T follicular helper cell (primary cell): ENCODE measurements around the gene LYRM2.

Experiments
- DNase-seq: peaks from one replicate; pipeline ENCODE4 v3.0.0-alpha.2; 2020; ENCODE audit warnings: low read depth

LYRM2 gene

DNA sequence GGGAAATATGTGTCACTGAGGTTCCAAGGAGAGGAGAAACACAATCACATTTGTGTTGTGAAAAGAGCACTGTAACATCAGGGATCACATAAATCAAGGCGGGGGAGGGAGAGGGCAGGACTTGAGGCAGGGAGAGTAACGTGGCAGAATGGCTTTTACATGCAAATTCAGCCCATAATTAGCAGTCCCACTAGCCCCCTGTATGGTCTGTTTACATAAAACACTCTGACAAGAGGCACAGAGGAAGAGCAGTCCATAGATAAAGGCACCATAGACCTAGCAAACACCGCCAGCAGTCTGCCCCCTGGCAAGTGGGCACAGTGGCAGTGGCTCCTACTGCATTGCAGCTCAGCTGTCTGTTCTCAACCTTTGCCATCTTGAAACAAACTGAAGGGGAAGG is 82.7 kb downstream of the LYRM2 start:
- DNase-seq = no peak

DNA sequence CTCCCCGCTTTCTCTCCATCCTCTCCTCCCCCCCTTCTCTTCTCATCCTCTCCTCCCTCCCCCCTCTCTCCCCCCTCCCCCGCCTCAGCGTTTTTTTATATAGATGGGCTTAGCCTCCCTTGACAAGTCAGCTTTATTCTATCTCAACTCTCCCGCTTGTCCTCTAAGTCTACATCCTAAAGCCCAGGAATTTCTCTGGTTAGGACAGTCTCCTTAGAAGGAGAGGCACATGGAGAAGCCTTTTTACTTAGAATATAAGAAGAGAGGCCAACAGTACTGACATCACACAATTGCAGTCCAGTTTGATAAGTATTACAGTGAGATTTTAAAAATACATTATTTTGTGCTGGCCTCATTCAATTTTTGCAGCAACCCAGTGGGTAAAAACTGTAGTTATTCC is 83.5 kb downstream of the LYRM2 start:
- DNase-seq = no peak

GRCh38 chr6:89554106-89554505 is 84.4 kb downstream of the LYRM2 start:
- no peak for DNase-seq

- no peak for DNase-seq
These were observed 85.1 kb downstream of the LYRM2 start for GRCh38 chr6:89553431-89553830.

- DNase-seq = no peak
These were observed 91.3 kb downstream of the LYRM2 start for GRCh38 chr6:89547281-89547680.

- DNase-seq = no peak
These were observed 95.7 kb downstream of the LYRM2 start for GRCh38 chr6:89542866-89543265.

DNA sequence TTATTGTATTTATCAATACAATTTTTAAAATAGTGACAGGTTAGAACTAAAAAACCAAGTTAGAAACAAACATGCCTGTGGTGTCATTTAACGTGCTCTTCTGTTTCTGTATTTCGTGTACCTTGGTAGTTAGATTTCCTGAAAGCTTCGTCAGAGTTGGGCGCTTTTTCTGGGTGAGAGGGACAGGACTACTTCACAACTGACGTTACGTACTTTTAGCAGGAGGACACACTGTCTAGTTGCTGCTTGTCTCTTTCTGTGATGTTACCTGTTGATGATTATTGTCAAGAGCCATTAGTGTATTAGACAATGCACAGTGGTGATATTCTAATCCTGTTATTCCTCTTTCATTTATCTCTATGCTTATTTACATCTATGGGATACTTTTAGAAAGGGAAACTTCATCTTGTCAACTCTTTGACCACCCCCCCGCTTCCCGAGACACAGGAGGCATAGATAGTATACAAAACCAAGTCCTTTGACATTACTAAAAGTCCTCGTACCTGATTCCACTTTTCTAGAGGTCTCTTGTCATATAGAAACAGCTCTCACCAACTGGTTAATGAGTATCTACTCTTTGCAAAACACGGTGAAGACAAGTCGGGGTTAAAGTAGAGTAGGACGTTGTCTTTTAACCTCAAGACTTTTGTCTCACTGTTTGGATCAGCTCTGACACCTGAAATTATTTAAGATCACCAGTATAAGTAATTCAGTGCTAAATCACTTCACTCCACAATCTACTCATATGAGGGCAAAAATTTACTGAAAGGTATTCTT is 96.3 kb downstream of the LYRM2 start:
- DNase-seq = no peak

GRCh38 chr6:89539779-89540178 is 98.8 kb downstream of the LYRM2 start:
- no peak for DNase-seq

DNA sequence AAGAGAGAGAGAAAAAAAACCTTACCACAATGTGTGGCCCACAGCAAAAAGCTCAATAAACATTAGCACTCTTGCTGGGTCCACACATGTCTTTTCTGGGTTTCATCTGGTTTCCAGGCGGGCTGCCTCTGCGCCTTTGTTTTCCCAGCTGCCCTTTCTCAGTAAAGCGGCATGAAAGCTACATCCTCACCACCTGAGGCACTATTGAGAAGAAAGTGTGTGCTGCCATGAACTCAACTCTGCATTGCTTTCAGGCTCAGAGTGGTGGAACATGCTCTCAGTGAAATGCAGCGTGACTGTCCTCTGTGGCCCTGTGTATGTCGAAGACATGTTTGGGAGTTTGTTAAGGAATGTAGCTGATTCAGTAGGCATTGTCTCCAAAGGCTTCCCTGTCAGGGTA is 102.3 kb downstream of the LYRM2 start:
- DNase-seq = no peak

- no peak for DNase-seq
These were observed 107.6 kb downstream of the LYRM2 start for GRCh38 chr6:89530982-89531381.

DNA sequence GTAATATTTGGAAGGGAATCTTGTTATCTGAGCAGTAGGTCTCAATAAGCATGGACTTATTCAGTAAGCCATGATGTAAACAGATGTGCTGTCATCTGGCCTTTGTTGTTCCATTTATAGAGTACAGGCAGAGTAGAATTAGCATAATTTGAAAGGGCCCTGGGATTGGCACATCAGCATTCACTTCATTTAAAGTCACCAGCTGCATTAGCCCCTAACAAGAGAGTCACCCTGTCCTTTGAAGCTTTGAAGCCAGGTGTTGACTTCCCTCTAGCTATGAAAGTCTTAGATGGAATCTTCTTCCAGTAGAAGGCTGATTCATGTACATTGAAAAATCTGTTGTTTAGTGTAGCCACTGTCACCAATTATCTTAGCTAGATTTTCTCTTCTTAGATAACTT is 109.7 kb downstream of the LYRM2 start:
- no peak for DNase-seq

DNA sequence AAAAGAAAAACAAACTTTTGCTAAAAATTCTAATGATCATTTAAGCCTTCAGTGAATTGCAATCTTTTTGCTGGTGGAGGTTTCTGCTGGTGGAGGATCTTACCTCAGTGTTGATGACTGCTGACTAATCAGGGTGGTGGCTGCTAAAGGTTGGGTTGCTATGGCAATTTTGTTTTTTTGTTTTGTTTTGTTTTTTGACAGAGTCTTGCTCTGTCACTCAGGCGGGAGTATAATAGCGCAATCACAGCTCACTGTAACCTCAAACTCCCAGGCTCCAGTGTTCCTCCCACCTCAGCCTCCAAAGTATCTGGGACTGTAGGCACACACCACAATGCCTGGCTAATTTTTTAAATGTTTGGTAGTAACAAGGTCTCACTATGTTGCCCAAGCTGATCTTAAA is 110.9 kb downstream of the LYRM2 start:
- no peak for DNase-seq

- DNase-seq = no peak
These were observed 112.0 kb downstream of the LYRM2 start for GRCh38 chr6:89526563-89526869.

- DNase-seq = no peak
These were observed 112.6 kb downstream of the LYRM2 start for GRCh38 chr6:89525786-89526562.

- DNase-seq = no peak
These were observed 115.8 kb downstream of the LYRM2 start for GRCh38 chr6:89522778-89523177.

GRCh38 chr6:89520736-89521135 is 117.8 kb downstream of the LYRM2 start:
- DNase-seq = no peak

- DNase-seq = no peak
These were observed 120.0 kb downstream of the LYRM2 start for GRCh38 chr6:89518352-89519055.
